GM21360 (cell line): Measurements from ENCODE around the gene VAV2.

Experiments used
- ATAC-seq: cut with Tn5 transposase; IDR thresholded peaks from one replicate; pipeline ENCODE4 v1.9.1; 2021; ENCODE audit warnings: mild to moderate bottlenecking, moderate library complexity; ENCODE audit not compliant: unreplicated experiment

VAV2 gene

DNA sequence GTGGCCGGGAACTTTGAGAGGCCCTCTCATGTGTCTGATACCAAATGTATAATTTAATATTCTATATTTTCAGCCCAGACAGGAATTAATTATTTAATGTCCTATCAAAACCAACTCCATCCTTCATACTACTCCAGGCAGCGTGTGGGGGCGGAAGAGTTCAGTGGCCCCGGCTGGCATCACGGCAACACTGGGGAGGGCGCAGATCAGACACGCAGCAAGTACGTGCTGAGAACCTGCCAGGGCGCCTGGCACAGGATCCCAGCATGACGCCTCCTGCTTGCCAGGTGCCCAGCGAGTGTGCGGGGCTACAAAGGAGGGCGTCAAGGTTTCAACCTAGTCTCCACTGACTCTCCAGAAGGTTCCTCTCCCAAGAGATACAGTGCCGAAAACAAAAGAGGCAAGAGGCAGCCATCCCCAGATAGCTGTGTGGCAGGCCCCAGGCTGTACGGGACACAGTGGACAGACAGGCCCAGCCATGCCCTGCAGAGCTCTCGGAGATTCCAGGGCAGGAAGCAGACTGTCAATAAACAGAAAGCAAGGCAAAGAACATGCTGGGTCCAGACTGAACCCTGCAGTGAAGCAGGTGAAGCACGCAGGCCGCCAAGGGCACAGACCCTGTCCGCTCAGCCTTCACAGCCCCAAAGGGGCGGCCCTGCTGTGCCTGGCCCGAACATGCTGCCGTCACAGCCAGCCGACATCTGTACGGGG is 110.3 kb downstream of the VAV2 start:
- no peak for ATAC-seq

GRCh38 chr9:133880851-133881661 is 111.1 kb downstream of the VAV2 start:
- no peak for ATAC-seq

GRCh38 chr9:133880136-133880535 is 112.0 kb downstream of the VAV2 start:
- no peak for ATAC-seq

GRCh38 chr9:133879615-133880014 is 112.5 kb downstream of the VAV2 start:
- no peak for ATAC-seq

- no peak for ATAC-seq
These were observed 113.7 kb downstream of the VAV2 start for GRCh38 chr9:133878402-133878801.

DNA sequence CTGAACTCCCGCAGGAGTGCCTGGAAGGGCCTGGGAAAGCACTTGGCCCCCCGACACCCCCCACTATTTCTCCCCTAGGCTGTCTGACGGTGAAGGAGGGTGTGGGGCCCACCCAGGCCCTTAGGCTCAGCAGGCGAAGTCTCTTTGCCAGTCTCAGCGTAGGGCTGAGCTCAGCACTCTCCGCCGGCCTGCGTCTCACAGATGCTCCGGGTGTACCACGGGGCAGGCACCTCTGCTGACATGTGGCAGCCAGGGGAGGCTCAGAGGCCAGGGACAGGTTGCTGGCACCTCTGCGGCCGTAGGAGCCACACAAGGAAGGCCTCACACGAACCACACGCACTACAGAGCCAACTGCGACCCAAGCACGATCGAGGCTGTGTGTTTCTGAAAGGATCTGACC is 114.2 kb downstream of the VAV2 start:
- no peak for ATAC-seq

DNA sequence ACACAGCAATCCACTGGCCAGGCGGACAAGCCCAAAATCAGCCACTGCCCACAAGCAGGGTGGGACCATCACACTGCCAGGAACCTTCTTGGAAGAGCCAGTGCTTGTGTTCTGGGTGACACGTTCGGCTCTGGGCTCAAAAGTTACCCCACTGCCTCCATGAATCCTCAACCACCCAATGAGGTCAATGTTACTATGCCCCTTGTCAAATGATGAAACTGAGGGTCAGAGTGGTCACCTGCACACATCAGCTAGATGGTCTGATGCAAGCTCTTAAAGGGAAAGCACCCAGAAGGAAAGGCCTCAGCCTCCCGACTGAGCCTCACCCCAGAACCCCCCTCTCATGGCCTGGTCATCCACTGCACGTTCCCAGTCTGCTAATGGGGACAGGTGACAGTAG is 114.8 kb downstream of the VAV2 start:
- no peak for ATAC-seq

- no peak for ATAC-seq
These were observed 115.3 kb downstream of the VAV2 start for GRCh38 chr9:133876836-133877235.

GRCh38 chr9:133876144-133876543 is 116.0 kb downstream of the VAV2 start:
- ATAC-seq: no peak

DNA sequence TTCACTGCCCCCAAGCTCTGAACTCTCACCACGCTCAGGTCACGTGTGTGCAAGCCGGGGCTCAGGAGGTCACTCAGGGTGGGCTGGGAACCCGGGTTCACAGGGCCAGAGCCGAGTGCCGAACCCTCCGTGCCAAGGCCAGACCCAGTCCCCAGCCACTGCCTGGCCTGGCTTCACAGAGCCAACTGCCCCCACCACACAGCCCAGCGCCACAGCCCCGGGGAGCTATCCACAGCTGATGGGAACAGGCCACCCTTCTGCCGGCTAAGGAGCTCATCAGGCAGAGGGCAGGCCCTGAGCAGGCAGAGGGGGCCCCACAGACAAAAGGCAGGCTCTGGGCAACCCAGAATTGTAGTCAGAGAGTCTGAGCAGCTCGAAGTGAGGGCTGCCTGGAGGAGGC is 117.0 kb downstream of the VAV2 start:
- ATAC-seq: no peak

- no peak for ATAC-seq
These were observed 117.5 kb downstream of the VAV2 start for GRCh38 chr9:133874659-133875058.

GRCh38 chr9:133874060-133874657 is 118.0 kb downstream of the VAV2 start:
- ATAC-seq: no peak

DNA sequence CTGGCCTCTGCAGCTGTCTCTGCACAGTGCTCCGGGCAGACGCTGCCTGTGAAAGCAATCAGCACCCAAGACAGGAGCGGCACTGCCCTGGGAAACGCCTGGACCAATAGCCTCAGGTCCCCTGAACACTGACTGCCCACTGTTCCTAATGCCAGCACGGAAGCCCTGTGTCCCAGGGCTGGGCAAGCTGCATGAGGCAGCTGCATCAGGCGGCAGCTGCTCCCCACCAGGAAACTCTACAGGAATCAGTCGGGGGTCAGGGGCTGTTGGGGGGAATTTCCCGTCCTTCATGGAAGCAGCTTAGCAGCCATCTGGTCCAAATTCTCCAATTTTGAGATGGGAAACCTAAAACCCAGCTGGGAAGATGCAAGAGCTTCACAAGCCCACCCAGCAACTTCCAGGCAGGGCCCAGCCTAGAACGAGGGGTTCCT is 118.6 kb downstream of the VAV2 start:
- ATAC-seq: no peak

DNA sequence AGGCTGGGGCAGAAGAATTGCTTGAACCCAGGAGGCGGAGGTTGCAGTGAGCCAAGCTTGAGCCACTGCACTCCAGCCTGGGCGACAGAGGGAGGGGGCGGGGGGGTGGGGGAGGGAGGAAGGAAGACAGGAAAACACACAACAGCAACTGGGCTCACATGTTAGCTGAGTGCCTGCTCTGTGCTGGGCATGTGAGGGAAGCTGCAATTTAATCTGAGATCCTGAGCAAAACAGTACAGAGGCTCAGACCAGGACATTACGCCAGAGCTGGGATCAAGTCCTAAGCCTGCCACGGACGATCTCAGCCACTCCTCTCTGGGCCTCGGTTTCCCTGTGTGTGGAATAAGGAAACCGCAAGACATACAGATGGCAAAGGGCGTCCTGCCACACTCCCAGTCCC is 119.1 kb downstream of the VAV2 start:
- ATAC-seq: no peak

GRCh38 chr9:133870598-133871595 is 121.2 kb downstream of the VAV2 start:
- ATAC-seq: no peak

DNA sequence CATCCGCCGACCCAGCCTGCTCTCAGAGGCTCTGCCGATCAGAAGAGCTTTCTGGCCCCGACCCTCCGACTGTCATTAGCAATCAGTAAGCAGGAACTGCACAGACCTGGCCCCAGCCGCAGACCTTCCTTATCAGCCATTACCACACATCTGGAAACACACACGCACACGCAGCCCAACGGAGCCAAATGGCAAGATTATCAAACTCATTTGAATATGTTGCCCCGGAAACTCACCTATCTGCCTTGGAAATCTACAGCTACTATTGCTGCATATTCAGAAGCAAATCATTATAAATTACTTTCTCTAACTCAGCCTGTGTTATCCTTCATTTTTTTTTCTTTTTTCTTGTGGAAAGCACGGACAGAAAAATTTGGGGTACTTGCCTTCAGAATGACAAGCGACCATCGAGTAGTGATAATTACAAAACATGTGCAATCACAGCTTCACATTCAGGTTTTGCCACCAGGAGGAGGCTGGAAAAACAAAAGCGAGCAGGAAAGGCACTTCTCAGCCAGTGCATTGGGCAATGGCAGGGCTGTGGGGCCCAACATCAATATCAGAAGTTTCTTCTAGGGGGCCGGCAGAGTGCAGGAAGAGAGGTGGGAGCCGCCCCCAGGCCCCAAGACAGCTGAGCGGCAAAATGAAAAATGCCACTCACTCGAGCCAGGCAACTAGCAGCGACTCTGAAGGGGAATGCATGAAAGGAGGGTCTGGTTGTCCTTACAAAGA is 122.3 kb downstream of the VAV2 start:
- ATAC-seq: no peak

- ATAC-seq: no peak
These were observed 123.9 kb downstream of the VAV2 start for GRCh38 chr9:133868203-133868602.

DNA sequence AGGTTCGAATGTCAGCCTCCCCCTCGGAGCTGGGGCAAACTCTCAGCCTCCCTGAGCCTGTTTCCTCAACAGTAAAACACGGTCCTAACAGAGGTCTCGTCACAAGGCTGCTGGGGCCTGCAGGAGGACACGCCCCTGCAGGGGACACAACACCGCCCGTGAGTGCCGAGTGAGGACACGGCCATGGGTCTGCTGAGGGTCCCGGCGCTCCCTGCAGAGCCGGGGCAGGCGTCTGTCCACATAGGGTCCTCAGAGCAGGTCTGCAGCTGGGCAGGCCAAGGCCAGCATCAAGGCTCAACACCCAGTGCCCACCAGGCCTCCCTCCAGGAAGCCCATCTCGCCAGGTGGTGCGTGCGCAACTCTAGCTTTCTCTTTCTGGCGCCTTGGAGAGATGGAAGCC is 125.2 kb downstream of the VAV2 start:
- ATAC-seq: no peak

- ATAC-seq: no peak
These were observed 128.1 kb downstream of the VAV2 start for GRCh38 chr9:133864011-133864410.

GRCh38 chr9:133863257-133863592 is 128.9 kb downstream of the VAV2 start:
- no peak for ATAC-seq
